Measurements from ENCODE around the gene UBR4.

DNA sequence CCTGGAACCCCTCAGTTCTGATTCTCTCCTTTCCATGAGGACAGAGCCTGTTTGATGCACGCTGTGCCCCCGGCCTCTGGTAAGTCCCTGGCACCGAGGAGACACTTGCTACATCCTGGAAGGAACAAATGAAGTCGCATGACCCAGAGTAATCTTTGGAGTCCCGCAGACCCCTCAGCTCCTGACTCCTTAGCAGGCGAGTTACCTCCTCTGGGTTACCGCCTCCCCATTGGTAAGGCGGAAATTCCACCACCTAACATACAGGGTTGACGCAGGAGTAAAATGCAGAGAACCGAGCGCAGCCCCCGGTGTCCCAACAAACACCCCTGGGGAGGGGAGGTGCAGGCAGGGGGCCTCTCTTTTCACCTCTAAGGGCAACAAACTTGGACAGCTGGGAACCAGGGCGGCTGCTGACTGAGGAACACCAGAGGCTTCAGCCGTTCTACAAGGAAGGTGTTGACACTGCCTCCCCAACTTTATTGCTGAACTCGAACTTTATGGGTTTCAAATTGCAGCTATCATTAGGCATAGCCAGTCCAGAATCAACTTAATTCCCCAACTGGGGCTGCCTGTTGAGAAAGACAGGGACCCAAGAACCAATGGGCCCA, 138.3 kb downstream of the UBR4 start:
- no peak for TF ChIP-seq CTCF (IDR thresholded peaks at IDR 0.05; ENCODE audit: poor library complexity)
- no peak for TF ChIP-seq EZH2 (IDR thresholded peaks at IDR 0.05; ENCODE audit: borderline replicate concordance)
- TF ChIP-seq EZH2phosphoT487 (IDR thresholded peaks at IDR 0.05; ENCODE audit: low read depth, severe bottlenecking, unreplicated experiment) = no peak
